Activated CD8-positive, alpha-beta memory T cell treated with anti-CD3 and anti-CD28 coated beads for 48 hours (primary cell): ENCODE measurements around the gene PRDM8.

ENCODE experiments used
- DNase-seq, 3 experiments: peaks; one replicate each; pipeline ENCODE4 v3.0.0-alpha.2; 2020; ENCODE audit warnings: low read depth in 2 of 3, low spot score in 2 of 3

PRDM8 gene

GRCh38 chr4:80199947-80200346 is 2.6 kb downstream of the PRDM8 start:
- no peak for DNase-seq

- no peak for DNase-seq
Observed at GRCh38 chr4:80201252-80202151, 4.2 kb downstream of the PRDM8 start.

- DNase-seq = peak; percentile 55 to 74 (median 58)
Observed at GRCh38 chr4:80202190-80202711, 4.9 kb downstream of the PRDM8 start.

GRCh38 chr4:80202741-80203553 is 5.6 kb downstream of the PRDM8 start:
- DNase-seq = peak in 1 of 3 experiments; percentile 30

GRCh38 chr4:80204433-80205011 is 7.2 kb downstream of the PRDM8 start:
- DNase-seq = no peak

- DNase-seq = no peak
Observed at GRCh38 chr4:80206111-80206510, 8.8 kb downstream of the PRDM8 start.

GRCh38 chr4:80206521-80207171 is 9.3 kb downstream of the PRDM8 start:
- DNase-seq = no peak

- no peak for DNase-seq
Observed at GRCh38 chr4:80207172-80207583, 9.9 kb downstream of the PRDM8 start.

- DNase-seq = no peak
Observed at GRCh38 chr4:80207664-80208063, 10.4 kb downstream of the PRDM8 start.

- no peak for DNase-seq
Observed at GRCh38 chr4:80208610-80209339, 11.5 kb downstream of the PRDM8 start.

GRCh38 chr4:80209340-80209701 is 12.0 kb downstream of the PRDM8 start:
- no peak for DNase-seq

- DNase-seq = no peak
Observed at GRCh38 chr4:80210549-80210948, 13.2 kb downstream of the PRDM8 start.

GRCh38 chr4:80213117-80213815 is 16.0 kb downstream of the PRDM8 start:
- DNase-seq = no peak

- DNase-seq = no peak
Observed at GRCh38 chr4:80215449-80216052, 18.2 kb downstream of the PRDM8 start.

- DNase-seq = no peak
Observed at GRCh38 chr4:80216100-80216761, 18.9 kb downstream of the PRDM8 start.

GRCh38 chr4:80219301-80220025 is 22.2 kb downstream of the PRDM8 start:
- no peak for DNase-seq

- no peak for DNase-seq
Observed at GRCh38 chr4:80220711-80221110, 23.4 kb downstream of the PRDM8 start.

GRCh38 chr4:80221161-80221560 is 23.9 kb downstream of the PRDM8 start:
- no peak for DNase-seq
